ENCODE results near the gene SOCS1.
A peak's percentile ranks its signal among the peaks of the same experiment; 100 is the strongest.
"Not testable (repeated sequence)": the region's sequence is repeated elsewhere in the genome, so short reads cannot be mapped to it uniquely, and the experiment has no call there.

SOCS1 gene, protein sequence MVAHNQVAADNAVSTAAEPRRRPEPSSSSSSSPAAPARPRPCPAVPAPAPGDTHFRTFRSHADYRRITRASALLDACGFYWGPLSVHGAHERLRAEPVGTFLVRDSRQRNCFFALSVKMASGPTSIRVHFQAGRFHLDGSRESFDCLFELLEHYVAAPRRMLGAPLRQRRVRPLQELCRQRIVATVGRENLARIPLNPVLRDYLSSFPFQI

DNA sequence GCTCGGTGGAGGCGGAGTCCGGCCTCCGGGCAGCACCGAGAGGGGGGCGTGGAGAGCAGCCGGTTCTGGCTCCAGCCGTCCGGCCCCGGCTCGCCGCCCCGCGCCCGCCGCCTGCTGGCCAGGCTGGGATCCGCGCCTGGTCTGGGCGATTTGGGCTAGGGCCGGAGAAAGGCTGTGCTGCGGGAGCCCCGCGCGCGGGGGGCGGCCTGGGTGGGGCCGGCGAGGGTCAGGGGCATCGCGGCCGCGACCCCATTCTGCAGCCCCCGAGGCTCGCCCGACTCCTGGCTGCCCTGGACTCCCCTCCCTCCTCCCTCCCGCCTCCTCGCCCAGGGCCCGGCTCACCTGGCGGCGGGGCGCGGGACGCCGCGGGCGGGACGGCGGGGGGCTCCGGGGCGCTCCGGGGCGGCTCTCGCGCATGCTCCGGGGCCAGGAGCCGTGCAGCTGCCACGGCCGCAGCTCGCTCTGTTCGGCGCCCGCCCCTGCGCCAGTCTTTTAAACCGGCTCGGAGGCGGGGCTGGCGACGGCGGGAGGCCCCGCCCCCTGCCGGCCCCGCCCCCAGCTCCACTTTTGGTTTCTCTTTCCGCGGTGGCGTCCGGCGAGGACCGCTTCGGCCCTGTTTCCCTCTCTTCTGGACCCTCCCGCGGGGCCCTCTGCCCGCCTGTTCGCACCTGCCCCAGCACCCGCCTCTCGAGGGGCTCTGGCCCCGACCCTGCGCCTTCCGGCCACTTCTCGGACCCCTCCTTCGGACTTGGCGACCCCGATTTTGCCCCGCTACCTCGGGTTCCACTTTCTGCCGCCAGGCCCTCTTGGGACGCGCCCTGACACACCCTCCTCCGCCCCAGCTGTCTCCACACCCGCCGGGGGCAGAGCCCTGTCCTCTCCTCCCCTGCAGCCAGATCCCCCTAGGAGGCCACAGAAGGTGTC is at the start of gene SOCS1:
SOCS1 (minus strand) TSS at position 468 of the 924 bp plus-strand sequence. CDS start 726 bp downstream, outside the sequence.
- Histone ChIP-seq H3K4me1 (ENCODE audit: control insufficient read depth in 5 of 5, insufficient read depth in 5 of 5, low read length in 5 of 5) (peaks cover 11 to 59% (median 39%) of the 10 kb centered on the region in 5 donors), H3K27me3 (ENCODE audit: control insufficient read depth in 5 of 5, insufficient read depth in 4 of 5, low read length in 5 of 5) (no peaks in the 10 kb centered on the region), H3K36me3 (ENCODE audit: control insufficient read depth in 5 of 5, insufficient read depth in 5 of 5, low read length in 5 of 5) (peaks cover 0 to 6% (median 0%) of the 10 kb centered on the region in 5 donors), H3K9me3 (ENCODE audit: control insufficient read depth in 5 of 5, low read length in 5 of 5) (no peaks in the 10 kb centered on the region), H3K9ac (ENCODE audit: low read length in 5 of 5) (peak within 1 kb of the TSS in 4 of 5 donors; percentile 88 to 96 (median 94)), H3K27ac (ENCODE audit: low read depth, low read length) (peak within 1 kb of the TSS; percentile 96), H3K4me3 (ENCODE audit: low read depth in 1 of 5, low read length in 5 of 5) (peak within 1 kb of the TSS; percentile 75 to 93 (median 80))

DNA sequence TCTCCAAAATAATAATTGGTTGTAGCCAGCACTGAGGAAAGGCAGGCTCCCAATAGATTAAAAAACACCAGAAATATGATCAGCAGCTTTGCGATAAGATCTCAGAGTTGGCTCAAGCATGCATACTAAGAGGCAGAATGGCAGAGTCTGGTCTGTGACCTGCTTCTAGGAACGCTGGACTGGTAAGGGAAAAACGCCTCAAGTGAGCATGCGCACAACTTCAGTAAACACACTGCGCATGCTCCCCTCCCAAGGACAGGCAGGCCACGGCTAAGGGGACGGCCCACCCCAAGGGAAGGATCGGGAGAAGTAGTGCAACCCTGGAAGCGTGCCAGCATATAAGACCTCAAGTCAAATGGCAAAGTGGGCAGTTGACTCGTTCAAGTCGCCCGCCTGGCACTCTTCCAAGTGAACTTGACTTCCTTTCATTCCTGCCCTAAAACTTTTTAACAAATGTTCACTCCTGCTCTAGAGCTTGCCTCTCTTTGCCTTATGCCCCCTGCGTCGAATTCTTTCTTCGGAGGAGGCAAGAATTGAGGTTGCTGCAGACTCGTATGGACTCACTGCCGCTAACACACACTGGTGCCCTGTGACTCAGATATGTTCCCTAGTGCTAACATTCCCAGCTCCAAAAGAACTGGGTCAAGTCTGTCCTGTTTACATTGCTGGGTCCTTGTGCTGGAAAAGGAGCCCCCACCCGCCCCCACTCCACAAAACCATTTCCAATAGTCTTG is 47.6 kb upstream of the SOCS1 start:
- no peak overlapping the region for H3K27ac ChIP-seq (ENCODE audit: low read depth, low read length)
- peaks cover 0 to 3% (median 0%) of the 10 kb centered on the region in 5 donors for H3K9me3 ChIP-seq (ENCODE audit: control insufficient read depth in 5 of 5, low read length in 5 of 5)
- no peak overlapping the region for H3K9ac ChIP-seq (ENCODE audit: low read length in 5 of 5)
- no peak overlapping the region for H3K4me3 ChIP-seq (ENCODE audit: low read depth in 1 of 5, low read length in 5 of 5)
- H3K27me3 ChIP-seq (ENCODE audit: control insufficient read depth in 5 of 5, insufficient read depth in 4 of 5, low read length in 5 of 5) = peaks cover 0 to 3% (median 0%) of the 10 kb centered on the region in 5 donors
- H3K4me1 ChIP-seq (ENCODE audit: control insufficient read depth in 5 of 5, insufficient read depth in 5 of 5, low read length in 5 of 5) = peaks cover 0 to 9% (median 6%) of the 10 kb centered on the region in 5 donors
- H3K36me3 ChIP-seq (ENCODE audit: control insufficient read depth in 5 of 5, insufficient read depth in 5 of 5, low read length in 5 of 5) = no peaks in the 10 kb centered on the region

DNA sequence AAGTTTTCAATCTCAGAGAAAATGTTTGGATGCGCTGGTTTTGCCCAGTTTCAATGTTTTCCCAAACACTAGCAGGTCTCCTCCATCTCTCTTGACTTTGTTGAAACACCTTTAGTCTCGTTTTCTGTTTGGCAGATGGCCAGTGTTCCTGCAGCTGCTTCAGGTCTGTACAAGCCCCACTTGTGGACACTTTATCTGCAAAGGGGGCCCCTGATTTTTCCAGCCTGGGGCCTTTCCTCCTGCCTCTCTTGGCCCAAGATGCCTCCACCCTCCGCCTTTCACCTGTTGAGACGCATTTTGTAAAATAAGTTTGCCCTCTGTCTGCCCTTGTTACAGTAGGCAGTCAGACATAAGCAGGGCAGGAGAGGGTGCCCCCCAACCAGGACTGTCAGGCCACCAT is 47.0 kb upstream of the SOCS1 start:
- H3K27ac ChIP-seq (ENCODE audit: low read depth, low read length) = no peak overlapping the region
- peaks cover 0 to 10% (median 9%) of the 10 kb centered on the region in 5 donors for H3K4me1 ChIP-seq (ENCODE audit: control insufficient read depth in 5 of 5, insufficient read depth in 5 of 5, low read length in 5 of 5)
- peaks cover 0 to 2% (median 0%) of the 10 kb centered on the region in 5 donors for H3K27me3 ChIP-seq (ENCODE audit: control insufficient read depth in 5 of 5, insufficient read depth in 4 of 5, low read length in 5 of 5)
- no peak overlapping the region for H3K9ac ChIP-seq (ENCODE audit: low read length in 5 of 5)
- peaks cover 0 to 3% (median 0%) of the 10 kb centered on the region in 5 donors for H3K9me3 ChIP-seq (ENCODE audit: control insufficient read depth in 5 of 5, low read length in 5 of 5)
- H3K36me3 ChIP-seq (ENCODE audit: control insufficient read depth in 5 of 5, insufficient read depth in 5 of 5, low read length in 5 of 5) = no peaks in the 10 kb centered on the region
- H3K4me3 ChIP-seq (ENCODE audit: low read depth in 1 of 5, low read length in 5 of 5) = no peak overlapping the region

DNA sequence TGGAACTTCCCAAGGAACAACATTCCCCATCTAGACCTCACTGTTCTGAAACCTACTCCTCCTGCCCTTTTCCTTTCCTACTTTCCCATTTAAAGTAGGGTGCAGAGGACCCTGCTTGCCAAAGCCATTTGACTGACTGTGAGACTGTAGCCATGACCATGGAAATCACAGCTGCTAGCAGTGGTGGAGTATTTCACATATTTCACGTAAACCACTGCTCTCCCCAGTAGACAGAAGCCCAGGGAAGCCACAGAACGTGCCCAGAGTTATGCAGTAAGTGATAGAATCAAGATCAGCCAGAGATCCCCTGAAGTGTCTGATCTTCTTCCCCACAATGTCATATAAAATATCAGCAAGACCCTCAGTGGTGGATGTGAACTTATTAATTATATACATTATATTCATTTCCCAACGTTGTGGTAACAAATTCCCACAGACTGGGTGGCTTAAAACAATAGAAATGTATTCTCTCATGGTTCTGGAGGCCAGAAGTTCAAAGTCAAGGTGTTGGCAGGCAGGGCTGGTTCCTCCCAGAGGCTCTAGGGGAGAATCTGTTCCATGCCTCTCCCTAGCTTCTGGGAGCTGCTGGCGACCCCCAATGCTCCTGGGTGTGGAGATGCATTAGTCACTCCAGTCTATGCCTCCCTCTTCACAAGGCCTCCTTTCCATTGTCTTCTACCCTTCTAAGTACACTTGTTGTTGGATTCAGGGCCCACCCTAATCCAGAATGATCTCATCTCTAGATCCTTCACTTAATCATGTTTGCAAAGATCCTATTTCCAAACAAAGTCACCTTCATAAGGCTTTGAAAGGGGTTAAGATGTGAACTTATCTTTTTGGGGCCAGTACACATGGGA is 45.9 kb upstream of the SOCS1 start:
- Histone ChIP-seq H3K4me3 (ENCODE audit: low read depth in 1 of 5, low read length in 5 of 5) (no peak overlapping the region), H3K27ac (ENCODE audit: low read depth, low read length) (no peak overlapping the region), H3K36me3 (ENCODE audit: control insufficient read depth in 5 of 5, insufficient read depth in 5 of 5, low read length in 5 of 5) (no peaks in the 10 kb centered on the region), H3K4me1 (ENCODE audit: control insufficient read depth in 5 of 5, insufficient read depth in 5 of 5, low read length in 5 of 5) (peaks cover 2 to 21% (median 19%) of the 10 kb centered on the region in 5 donors), H3K9ac (ENCODE audit: low read length in 5 of 5) (no peak overlapping the region), H3K27me3 (ENCODE audit: control insufficient read depth in 5 of 5, insufficient read depth in 4 of 5, low read length in 5 of 5) (peaks cover 0 to 2% (median 0%) of the 10 kb centered on the region in 5 donors), H3K9me3 (ENCODE audit: control insufficient read depth in 5 of 5, low read length in 5 of 5) (peaks cover 0 to 3% (median 0%) of the 10 kb centered on the region in 5 donors)

DNA sequence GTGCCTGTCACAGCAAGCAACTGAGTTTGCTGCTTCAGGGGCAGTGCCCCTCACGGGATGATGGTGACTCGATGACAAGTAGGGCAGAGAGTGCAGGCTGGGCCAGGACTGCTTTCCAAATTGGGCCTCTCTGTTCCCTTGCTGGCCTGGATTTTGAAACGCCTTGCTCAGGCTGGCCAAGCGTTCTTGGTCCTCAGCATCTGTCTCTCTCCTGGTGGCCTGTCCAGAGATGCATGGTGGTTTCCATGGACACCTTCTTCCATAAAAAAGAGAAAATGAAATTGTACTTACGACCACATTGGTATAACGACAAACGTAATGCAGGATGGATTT is 44.5 kb upstream of the SOCS1 start:
- H3K9ac ChIP-seq (ENCODE audit: low read length in 5 of 5) = no peak overlapping the region
- H3K36me3 ChIP-seq (ENCODE audit: control insufficient read depth in 5 of 5, insufficient read depth in 5 of 5, low read length in 5 of 5) = no peaks in the 10 kb centered on the region
- no peak overlapping the region for H3K27ac ChIP-seq (ENCODE audit: low read depth, low read length)
- no peak overlapping the region for H3K4me3 ChIP-seq (ENCODE audit: low read depth in 1 of 5, low read length in 5 of 5)
- H3K27me3 ChIP-seq (ENCODE audit: control insufficient read depth in 5 of 5, insufficient read depth in 4 of 5, low read length in 5 of 5) = peaks cover 0 to 2% (median 0%) of the 10 kb centered on the region in 5 donors
- peaks cover 2 to 23% (median 21%) of the 10 kb centered on the region in 5 donors for H3K4me1 ChIP-seq (ENCODE audit: control insufficient read depth in 5 of 5, insufficient read depth in 5 of 5, low read length in 5 of 5)
- peaks cover 0 to 3% (median 0%) of the 10 kb centered on the region in 5 donors for H3K9me3 ChIP-seq (ENCODE audit: control insufficient read depth in 5 of 5, low read length in 5 of 5)

DNA sequence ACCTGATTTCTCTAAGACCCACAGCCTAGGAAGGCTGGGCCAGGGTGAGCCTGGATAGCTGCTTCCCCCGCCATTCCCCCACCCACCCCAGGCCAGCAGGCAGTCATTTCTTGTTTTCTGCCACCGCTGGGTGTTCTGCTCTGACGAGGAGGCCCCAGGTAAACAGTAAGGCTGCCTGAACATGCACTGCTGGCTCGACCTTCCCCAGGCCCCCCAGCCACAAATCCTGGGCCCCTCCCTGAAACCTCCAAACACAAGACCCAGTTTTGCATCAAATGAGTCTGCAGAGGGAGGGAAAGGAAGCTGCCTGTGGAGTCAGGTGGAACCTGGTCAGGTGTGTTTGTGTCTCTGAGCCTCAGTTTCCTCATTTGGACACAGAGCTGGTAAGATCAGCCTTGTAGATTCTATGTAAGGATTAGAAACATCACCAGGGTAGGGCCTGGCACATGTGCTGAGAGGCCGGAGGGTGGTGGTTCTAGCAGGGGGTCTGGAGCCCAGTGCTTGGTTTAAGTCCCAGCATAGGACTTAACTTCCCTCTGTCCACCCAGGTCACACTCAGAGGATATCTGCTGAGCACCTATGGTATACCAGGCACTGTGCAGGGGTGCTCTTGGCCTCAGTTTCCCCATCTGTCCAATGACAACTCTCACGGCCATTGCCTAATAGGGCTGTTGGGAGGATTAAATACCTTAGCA is 44.0 kb upstream of the SOCS1 start:
- no peak overlapping the region for H3K9ac ChIP-seq (ENCODE audit: low read length in 5 of 5)

DNA sequence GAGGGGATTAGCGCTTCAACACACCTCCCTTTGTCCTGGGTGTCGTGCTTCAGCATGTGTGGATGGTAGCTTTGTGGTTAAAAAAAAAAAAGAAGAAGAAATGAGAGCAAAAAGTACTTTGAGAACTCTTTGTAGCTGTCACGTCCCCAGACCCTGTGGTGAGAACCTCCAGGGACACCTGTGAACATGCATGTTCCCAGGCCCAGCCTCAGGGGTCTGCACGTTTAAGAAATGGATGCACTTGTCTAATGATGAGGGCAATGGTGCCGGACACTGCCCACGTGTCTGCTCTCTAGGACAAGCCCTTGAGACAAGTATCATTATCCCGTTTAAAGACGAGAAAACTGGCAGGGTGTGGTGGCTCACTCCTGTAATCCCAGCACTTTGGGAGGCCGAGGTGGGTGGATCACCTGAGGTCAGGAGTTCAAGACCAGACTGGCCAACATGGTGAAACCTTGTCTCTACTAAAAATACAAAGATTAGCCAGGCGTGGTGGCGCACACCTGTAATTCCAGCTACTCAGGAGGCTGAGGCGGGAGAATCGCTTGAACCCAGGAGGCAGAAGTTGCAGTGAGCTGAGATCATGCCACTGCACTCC is 43.0 kb upstream of the SOCS1 start:
- not testable (repeated sequence) for H3K9me3 ChIP-seq (ENCODE audit: control insufficient read depth in 5 of 5, low read length in 5 of 5); H3K9ac ChIP-seq (ENCODE audit: low read length in 5 of 5); H3K27me3 ChIP-seq (ENCODE audit: control insufficient read depth in 5 of 5, insufficient read depth in 4 of 5, low read length in 5 of 5); H3K36me3 ChIP-seq (ENCODE audit: control insufficient read depth in 5 of 5, insufficient read depth in 5 of 5, low read length in 5 of 5); H3K4me3 ChIP-seq (ENCODE audit: low read depth in 1 of 5, low read length in 5 of 5); H3K27ac ChIP-seq (ENCODE audit: low read depth, low read length)
- H3K4me1 ChIP-seq (ENCODE audit: control insufficient read depth in 5 of 5, insufficient read depth in 5 of 5, low read length in 5 of 5) = peaks cover 2 to 23% (median 19%) of the 10 kb centered on the region in 5 donors

More for the DNA sequence above, 44.0 kb upstream of the SOCS1 start:
- Histone ChIP-seq H3K9me3 (ENCODE audit: control insufficient read depth in 5 of 5, low read length in 5 of 5) (peaks cover 0 to 3% (median 0%) of the 10 kb centered on the region in 5 donors), H3K27me3 (ENCODE audit: control insufficient read depth in 5 of 5, insufficient read depth in 4 of 5, low read length in 5 of 5) (peaks cover 0 to 2% (median 0%) of the 10 kb centered on the region in 5 donors), H3K4me1 (ENCODE audit: control insufficient read depth in 5 of 5, insufficient read depth in 5 of 5, low read length in 5 of 5) (peaks cover 2 to 23% (median 21%) of the 10 kb centered on the region in 5 donors), H3K27ac (ENCODE audit: low read depth, low read length) (no peak overlapping the region), H3K4me3 (ENCODE audit: low read depth in 1 of 5, low read length in 5 of 5) (no peak overlapping the region), H3K36me3 (ENCODE audit: control insufficient read depth in 5 of 5, insufficient read depth in 5 of 5, low read length in 5 of 5) (no peaks in the 10 kb centered on the region)

DNA sequence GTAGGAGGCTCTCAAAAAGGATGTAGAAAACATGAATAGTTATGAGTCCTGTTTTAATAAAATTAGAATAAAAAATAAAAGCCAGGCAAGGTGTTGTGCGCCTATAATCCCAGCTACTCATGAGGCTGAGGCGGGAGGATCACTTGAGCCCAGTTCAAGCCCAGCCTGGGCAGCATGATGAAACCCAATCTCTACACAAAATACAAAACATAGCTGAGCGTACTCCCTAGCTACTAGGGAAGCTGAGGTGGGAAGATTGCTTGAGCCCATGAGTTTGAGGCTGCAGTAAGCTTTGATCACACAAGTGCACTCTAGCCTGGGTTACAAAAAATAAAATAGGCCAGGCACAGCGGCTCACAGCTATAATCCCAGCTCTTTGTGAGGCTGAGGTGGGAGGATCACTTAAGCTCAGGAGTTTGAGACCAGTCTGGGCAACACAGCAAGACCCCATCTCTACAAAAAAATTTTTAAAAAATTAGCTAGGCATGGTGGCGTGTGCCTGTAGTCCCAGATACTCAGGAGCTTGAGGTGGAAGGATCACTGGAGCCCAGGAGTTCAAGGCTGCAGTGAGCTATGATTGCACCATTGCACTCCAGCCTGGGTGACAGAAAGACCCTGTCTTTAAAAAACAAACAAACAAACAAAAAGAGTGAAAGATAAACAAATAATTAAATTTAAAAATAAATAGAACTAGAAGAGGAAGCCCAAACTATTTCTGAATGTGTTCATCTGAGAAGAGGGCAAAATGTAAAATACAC is 42.3 kb upstream of the SOCS1 start:
- H3K27ac ChIP-seq (ENCODE audit: low read depth, low read length) = no peak overlapping the region
- H3K4me3 ChIP-seq (ENCODE audit: low read depth in 1 of 5, low read length in 5 of 5) = no peak overlapping the region
- H3K9me3 ChIP-seq (ENCODE audit: control insufficient read depth in 5 of 5, low read length in 5 of 5) = no peaks in the 10 kb centered on the region
- H3K4me1 ChIP-seq (ENCODE audit: control insufficient read depth in 5 of 5, insufficient read depth in 5 of 5, low read length in 5 of 5) = peaks cover 2 to 23% (median 17%) of the 10 kb centered on the region in 5 donors
- no peaks in the 10 kb centered on the region for H3K27me3 ChIP-seq (ENCODE audit: control insufficient read depth in 5 of 5, insufficient read depth in 4 of 5, low read length in 5 of 5)
- no peaks in the 10 kb centered on the region for H3K36me3 ChIP-seq (ENCODE audit: control insufficient read depth in 5 of 5, insufficient read depth in 5 of 5, low read length in 5 of 5)
- H3K9ac ChIP-seq (ENCODE audit: low read length in 5 of 5) = no peak overlapping the region

All from subcutaneous abdominal adipose tissue (tissue), 5 donors.